Astrocyte (in vitro differentiated cells and primary cell): ENCODE measurements around the gene MAPRE2.

ENCODE experiments used
- EZH2 ChIP-seq: IDR thresholded peaks from 2 replicates; pipeline ENCODE4 v1.6.1; 2012; ENCODE audit warnings: mild to moderate bottlenecking, low read length, inconsistent platforms; ENCODE audit not compliant: insufficient read depth
- TF ChIP-seq, protein P1 (sequence below): IDR thresholded peaks from 2 replicates; pipeline ENCODE4 v1.5.1; 2011; ENCODE audit warnings: low read depth, mild to moderate bottlenecking, inconsistent platforms, low read length, moderate library complexity; ENCODE audit not compliant: insufficient read depth

DNA sequence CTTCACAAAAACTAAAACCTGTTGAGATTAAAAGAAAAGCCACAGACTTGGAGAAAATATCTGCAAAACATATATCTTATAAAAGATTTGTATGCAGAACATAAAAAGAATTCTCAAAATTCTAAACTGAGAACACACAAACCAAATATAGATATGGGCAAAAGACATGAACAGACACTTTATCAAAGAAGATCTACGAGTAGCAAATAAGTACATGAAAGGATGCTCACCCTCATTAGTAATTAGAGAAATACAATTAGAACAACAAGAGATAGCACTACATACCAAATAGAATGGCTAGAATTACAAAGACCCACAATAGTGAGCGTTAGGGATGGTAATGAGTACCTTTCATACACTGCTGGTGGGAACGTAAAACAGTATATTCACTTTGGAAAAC, 135.7 kb downstream of the MAPRE2 start:
- TF ChIP-seq EZH2, result no peak
- TF ChIP-seq, protein P1, sequence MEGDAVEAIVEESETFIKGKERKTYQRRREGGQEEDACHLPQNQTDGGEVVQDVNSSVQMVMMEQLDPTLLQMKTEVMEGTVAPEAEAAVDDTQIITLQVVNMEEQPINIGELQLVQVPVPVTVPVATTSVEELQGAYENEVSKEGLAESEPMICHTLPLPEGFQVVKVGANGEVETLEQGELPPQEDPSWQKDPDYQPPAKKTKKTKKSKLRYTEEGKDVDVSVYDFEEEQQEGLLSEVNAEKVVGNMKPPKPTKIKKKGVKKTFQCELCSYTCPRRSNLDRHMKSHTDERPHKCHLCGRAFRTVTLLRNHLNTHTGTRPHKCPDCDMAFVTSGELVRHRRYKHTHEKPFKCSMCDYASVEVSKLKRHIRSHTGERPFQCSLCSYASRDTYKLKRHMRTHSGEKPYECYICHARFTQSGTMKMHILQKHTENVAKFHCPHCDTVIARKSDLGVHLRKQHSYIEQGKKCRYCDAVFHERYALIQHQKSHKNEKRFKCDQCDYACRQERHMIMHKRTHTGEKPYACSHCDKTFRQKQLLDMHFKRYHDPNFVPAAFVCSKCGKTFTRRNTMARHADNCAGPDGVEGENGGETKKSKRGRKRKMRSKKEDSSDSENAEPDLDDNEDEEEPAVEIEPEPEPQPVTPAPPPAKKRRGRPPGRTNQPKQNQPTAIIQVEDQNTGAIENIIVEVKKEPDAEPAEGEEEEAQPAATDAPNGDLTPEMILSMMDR, result no peak
